ENCODE measurements around the gene KIAA0232. TPM values are rescaled to one million over a fixed set of nuclear protein-coding genes. Genes with fewer than 3 reads are reported as not detected.
"Not testable (repeated sequence)": the region's sequence is repeated elsewhere in the genome, so short reads cannot be mapped to it uniquely, and the experiment has no call there.

The KIAA0232 gene
- total and polyA plus RNA-seq, 4 donors: 7.9 to 38.8 (median 20.6) TPM

GRCh38 chr4:6905516-6906445 lies 123.3 kb downstream of the KIAA0232 start:
- H3K27me3 ChIP-seq (ENCODE audit: control insufficient read depth in 1 of 2, insufficient read depth in 2 of 2, low read length in 1 of 2): no peaks in the 10 kb centered on the region
- ATAC-seq (ENCODE audit: low FRiP score) (no peak), DNase-seq (peak in 1 of 2 donors; percentile 47)
- H3K27ac ChIP-seq (ENCODE audit: low read depth in 1 of 2, low read length in 2 of 2): no peak overlapping the region
- H3K4me3 ChIP-seq (ENCODE audit: low read length in 2 of 2): no peak overlapping the region
- intact Hi-C loops (cut with DNase I): loop anchor here in 1 of 2 donors (5.0 kb wide), 1 partner anchor 82 kb away; no protein-coding TSS in a partner anchor
- H3K4me1 ChIP-seq (ENCODE audit: control insufficient read depth in 1 of 2, insufficient read depth in 2 of 2, low read length in 2 of 2): no peaks in the 10 kb centered on the region
- no peaks in the 10 kb centered on the region for H3K9me3 ChIP-seq (ENCODE audit: control insufficient read depth, low read length)
- no peaks in the 10 kb centered on the region for H3K36me3 ChIP-seq (ENCODE audit: control insufficient read depth in 1 of 2, insufficient read depth in 2 of 2, low read length in 1 of 2)
- WGBS, 2 donors: 87% methylated on average over 13 of the region's 13 CpGs

- not testable (repeated sequence) for H3K4me3 ChIP-seq (ENCODE audit: low read length in 2 of 2); H3K9me3 ChIP-seq (ENCODE audit: control insufficient read depth, low read length); H3K27ac ChIP-seq (ENCODE audit: low read depth in 1 of 2, low read length in 2 of 2); H3K4me1 ChIP-seq (ENCODE audit: control insufficient read depth in 1 of 2, insufficient read depth in 2 of 2, low read length in 2 of 2); H3K36me3 ChIP-seq (ENCODE audit: control insufficient read depth in 1 of 2, insufficient read depth in 2 of 2, low read length in 1 of 2); H3K27me3 ChIP-seq (ENCODE audit: control insufficient read depth in 1 of 2, insufficient read depth in 2 of 2, low read length in 1 of 2); ATAC-seq (ENCODE audit: low FRiP score); DNase-seq
- 84 to 92% methylated on average over 6 of the region's 6 CpGs for WGBS, 2 donors
- intact Hi-C loops (cut with DNase I): loop anchor here in 1 of 2 donors (5.0 kb wide), 1 partner anchor 81 kb away; no protein-coding TSS in a partner anchor
Observed at GRCh38 chr4:6906486-6906885, 124.0 kb downstream of the KIAA0232 start.

GRCh38 chr4:6907658-6908191 lies 125.2 kb downstream of the KIAA0232 start:
- intact Hi-C loops (cut with DNase I): loop anchor here (2.0 to 5.0 kb wide), 2 partner anchors 79 to 80 kb away; no protein-coding TSS in a partner anchor
- no peaks in the 10 kb centered on the region for H3K4me1 ChIP-seq (ENCODE audit: control insufficient read depth in 1 of 2, insufficient read depth in 2 of 2, low read length in 2 of 2)
- ATAC-seq (ENCODE audit: low FRiP score): no peak
- no peak overlapping the region for H3K4me3 ChIP-seq (ENCODE audit: low read length in 2 of 2)
- no peak overlapping the region for H3K27ac ChIP-seq (ENCODE audit: low read depth in 1 of 2, low read length in 2 of 2)
- DNase-seq: peak in 1 of 2 donors; percentile 56
- 23 to 27% methylated on average over 22 of the region's 22 CpGs for WGBS, 2 donors
- no peaks in the 10 kb centered on the region for H3K36me3 ChIP-seq (ENCODE audit: control insufficient read depth in 1 of 2, insufficient read depth in 2 of 2, low read length in 1 of 2)
- no peaks in the 10 kb centered on the region for H3K9me3 ChIP-seq (ENCODE audit: control insufficient read depth, low read length)
- H3K27me3 ChIP-seq (ENCODE audit: control insufficient read depth in 1 of 2, insufficient read depth in 2 of 2, low read length in 1 of 2): no peaks in the 10 kb centered on the region

- Histone ChIP-seq H3K4me3 (ENCODE audit: low read length in 2 of 2) (peak overlapping the region; percentile 78 to 98), H3K4me1 (ENCODE audit: control insufficient read depth in 1 of 2, insufficient read depth in 2 of 2, low read length in 2 of 2) (no peaks in the 10 kb centered on the region), H3K27me3 (ENCODE audit: control insufficient read depth in 1 of 2, insufficient read depth in 2 of 2, low read length in 1 of 2) (no peaks in the 10 kb centered on the region), H3K27ac (ENCODE audit: low read depth in 1 of 2, low read length in 2 of 2) (peak overlapping the region in 1 of 2 donors; percentile 59), H3K36me3 (ENCODE audit: control insufficient read depth in 1 of 2, insufficient read depth in 2 of 2, low read length in 1 of 2) (no peaks in the 10 kb centered on the region), H3K9me3 (ENCODE audit: control insufficient read depth, low read length) (no peaks in the 10 kb centered on the region)
- intact Hi-C loops (cut with DNase I): loop anchor here (2.0 to 5.0 kb wide), 2 partner anchors 78 to 79 kb away; no protein-coding TSS in a partner anchor
- 14 to 17% methylated on average over 15 of the region's 15 CpGs for WGBS, 2 donors
- no peak for ATAC-seq (ENCODE audit: low FRiP score)
- peak in 1 of 2 donors; percentile 43 for DNase-seq
Observed at GRCh38 chr4:6908432-6909112, 126.0 kb downstream of the KIAA0232 start.

- Histone ChIP-seq H3K27ac (ENCODE audit: low read depth in 1 of 2, low read length in 2 of 2) (peak within 1 kb of the TSS; percentile 68 to 97), H3K27me3 (ENCODE audit: control insufficient read depth in 1 of 2, insufficient read depth in 2 of 2, low read length in 1 of 2) (no peaks in the 10 kb centered on the region), H3K36me3 (ENCODE audit: control insufficient read depth in 1 of 2, insufficient read depth in 2 of 2, low read length in 1 of 2) (no peaks in the 10 kb centered on the region), H3K4me3 (ENCODE audit: low read length in 2 of 2) (peak within 1 kb of the TSS; percentile 78 to 98), H3K4me1 (ENCODE audit: control insufficient read depth in 1 of 2, insufficient read depth in 2 of 2, low read length in 2 of 2) (no peaks in the 10 kb centered on the region), H3K9me3 (ENCODE audit: control insufficient read depth, low read length) (no peaks in the 10 kb centered on the region)
- peak; percentile 97 for ATAC-seq (ENCODE audit: low FRiP score)
- peak; percentile 93 to 96 for DNase-seq
- intact Hi-C loops (cut with DNase I): loop anchor here (2.0 to 5.0 kb wide), 2 partner anchors 77 to 78 kb away; no protein-coding TSS in a partner anchor
- 0% methylated on average over 72 to 108 of the region's 108 CpGs for WGBS, 2 donors
Observed at GRCh38 chr4:6909113-6909969, 126.8 kb downstream of the KIAA0232 start, which contains the start of gene TBC1D14. TSS of gene TBC1D14 (plus strand) at chr4:6909826. CDS start at chr4:6923390, 13,564 bp downstream.

- 0 to 1% methylated on average over 30 to 58 of the region's 58 CpGs for WGBS, 2 donors
- Histone ChIP-seq H3K27ac (ENCODE audit: low read depth in 1 of 2, low read length in 2 of 2) (no peak overlapping the region), H3K4me1 (ENCODE audit: control insufficient read depth in 1 of 2, insufficient read depth in 2 of 2, low read length in 2 of 2) (no peaks in the 10 kb centered on the region), H3K4me3 (ENCODE audit: low read length in 2 of 2) (peak overlapping the region; percentile 78 to 95), H3K27me3 (ENCODE audit: control insufficient read depth in 1 of 2, insufficient read depth in 2 of 2, low read length in 1 of 2) (no peaks in the 10 kb centered on the region), H3K9me3 (ENCODE audit: control insufficient read depth, low read length) (no peaks in the 10 kb centered on the region), H3K36me3 (ENCODE audit: control insufficient read depth in 1 of 2, insufficient read depth in 2 of 2, low read length in 1 of 2) (no peaks in the 10 kb centered on the region)
- no peak for DNase-seq
- ATAC-seq (ENCODE audit: low FRiP score): no peak
- intact Hi-C loops (cut with DNase I): loop anchor here (2.0 to 5.0 kb wide), 2 partner anchors 77 kb away; no protein-coding TSS in a partner anchor
Observed at GRCh38 chr4:6909970-6910339, 127.4 kb downstream of the KIAA0232 start.

- H3K36me3 ChIP-seq (ENCODE audit: control insufficient read depth in 1 of 2, insufficient read depth in 2 of 2, low read length in 1 of 2): no peaks in the 10 kb centered on the region
- ATAC-seq (ENCODE audit: low FRiP score) (no peak), DNase-seq (peak in 1 of 2 donors; percentile 66)
- no peaks in the 10 kb centered on the region for H3K9me3 ChIP-seq (ENCODE audit: control insufficient read depth, low read length)
- no peaks in the 10 kb centered on the region for H3K4me1 ChIP-seq (ENCODE audit: control insufficient read depth in 1 of 2, insufficient read depth in 2 of 2, low read length in 2 of 2)
- no peak overlapping the region for H3K27ac ChIP-seq (ENCODE audit: low read depth in 1 of 2, low read length in 2 of 2)
- intact Hi-C loops (cut with DNase I): no loop called here
- H3K4me3 ChIP-seq (ENCODE audit: low read length in 2 of 2): peak overlapping the region; percentile 78 to 95
- no peaks in the 10 kb centered on the region for H3K27me3 ChIP-seq (ENCODE audit: control insufficient read depth in 1 of 2, insufficient read depth in 2 of 2, low read length in 1 of 2)
- WGBS, 2 donors: 22 to 25% methylated on average over 31 of the region's 31 CpGs
Observed at GRCh38 chr4:6910340-6910959, 127.9 kb downstream of the KIAA0232 start.

Measured in aorta (tissue), 5 donors.